NCI-H748 (cell line): ENCODE data around the gene VSIG8.

ENCODE experiments used
- DNase-seq: peaks from one replicate; lab custom pipeline; 2025; ENCODE audit not compliant: unreplicated experiment; lab: John Stamatoyannopoulos, UW

VSIG8 gene

DNA sequence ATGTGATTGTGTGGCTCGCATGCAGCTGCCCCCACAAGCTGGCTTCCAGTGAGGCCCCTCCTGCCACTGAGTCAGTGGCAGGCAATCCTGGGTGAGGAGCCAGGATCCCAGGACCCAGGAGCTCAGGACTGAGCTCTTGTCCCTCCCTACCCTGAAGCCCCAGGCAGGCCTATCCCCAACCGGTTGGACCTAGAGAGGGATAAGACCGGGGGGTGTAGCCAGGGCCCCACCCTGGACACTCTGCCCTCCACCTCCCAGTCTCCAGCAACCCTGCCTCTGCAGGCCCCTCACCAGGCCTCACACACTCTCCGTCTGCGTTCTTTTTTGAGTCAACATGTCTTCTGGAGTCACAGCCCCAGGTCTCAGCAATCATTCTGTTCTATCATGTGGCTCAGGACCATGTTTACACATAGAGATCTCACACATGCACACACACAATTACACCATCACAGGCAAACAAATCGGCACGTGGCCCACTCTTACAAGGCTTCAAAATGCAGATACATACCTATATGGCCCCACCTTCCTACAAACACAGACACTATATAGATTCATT lies 2.6 kb downstream of the VSIG8 start:
- no peak for DNase-seq

DNA sequence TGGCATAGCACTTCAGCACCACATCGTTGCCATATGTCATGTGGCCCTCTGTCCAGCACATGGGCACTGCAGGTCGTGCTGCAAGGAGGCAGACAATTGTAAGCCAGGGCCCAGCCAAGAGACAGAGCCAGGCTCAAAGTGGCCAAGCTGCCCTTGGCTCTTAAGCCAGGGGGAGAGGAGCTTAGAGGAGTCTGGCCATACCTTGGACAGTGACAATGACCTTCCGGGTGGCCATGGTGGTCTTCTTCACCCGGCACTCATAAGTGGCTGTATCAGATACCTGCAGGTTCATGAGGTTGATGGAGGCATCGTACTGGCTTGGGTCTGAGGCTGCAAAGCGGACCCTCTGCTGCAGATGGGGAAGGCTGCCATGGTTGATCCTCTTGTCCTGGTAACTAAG lies 4.6 kb downstream of the VSIG8 start:
- no peak for DNase-seq

DNA sequence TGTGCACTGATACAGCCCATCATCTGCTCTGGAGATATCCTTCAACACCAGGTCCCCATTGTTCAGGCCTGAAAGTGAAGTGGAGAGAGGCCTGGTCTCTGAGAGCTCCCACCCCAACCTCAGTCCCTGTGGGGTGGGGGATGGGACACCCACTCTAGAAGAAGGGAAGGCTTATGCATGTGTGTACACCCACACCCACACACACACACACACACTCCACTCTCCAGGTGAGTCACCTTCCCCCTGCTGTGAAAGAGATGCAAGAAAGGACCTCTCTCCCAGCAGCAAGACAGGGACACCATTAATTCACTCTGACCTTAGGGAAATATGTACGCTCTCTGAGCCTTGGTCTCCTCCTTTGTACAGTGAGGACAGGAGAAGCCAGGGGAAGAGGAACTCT lies 5.9 kb downstream of the VSIG8 start:
- DNase-seq, result no peak

DNA sequence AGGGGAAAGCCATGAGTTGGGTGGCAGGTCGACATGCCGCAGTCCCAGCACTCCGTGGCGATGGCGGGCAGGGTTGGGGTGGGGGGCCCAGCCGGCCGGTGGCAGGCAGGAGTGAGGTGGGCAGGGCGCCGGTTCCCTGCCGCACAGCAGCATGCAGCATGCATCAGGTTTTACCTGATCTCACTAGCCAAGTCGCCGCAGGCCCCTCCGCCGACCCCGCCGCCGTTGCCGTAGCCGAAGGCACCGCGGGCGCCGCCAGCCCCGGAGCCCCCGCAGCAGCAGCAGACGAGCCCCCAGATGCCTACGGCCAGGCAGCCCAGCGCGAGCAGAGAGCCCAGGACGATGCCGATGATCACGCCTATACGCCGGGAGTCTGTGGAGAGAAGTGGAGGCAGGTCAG lies 6.7 kb downstream of the VSIG8 start:
- DNase-seq, result no peak

- peak; percentile 77 for DNase-seq
These were observed 7.7 kb downstream of the VSIG8 start for GRCh38 chr1:159854693-159855192.

GRCh38 chr1:159854116-159854692 lies 8.3 kb downstream of the VSIG8 start:
- DNase-seq, result peak; percentile 68

GRCh38 chr1:159853417-159854115 lies 8.9 kb downstream of the VSIG8 start:
- DNase-seq, result peak; percentile 42

- no peak for DNase-seq
These were observed 11.1 kb downstream of the VSIG8 start for GRCh38 chr1:159851407-159851806.

DNA sequence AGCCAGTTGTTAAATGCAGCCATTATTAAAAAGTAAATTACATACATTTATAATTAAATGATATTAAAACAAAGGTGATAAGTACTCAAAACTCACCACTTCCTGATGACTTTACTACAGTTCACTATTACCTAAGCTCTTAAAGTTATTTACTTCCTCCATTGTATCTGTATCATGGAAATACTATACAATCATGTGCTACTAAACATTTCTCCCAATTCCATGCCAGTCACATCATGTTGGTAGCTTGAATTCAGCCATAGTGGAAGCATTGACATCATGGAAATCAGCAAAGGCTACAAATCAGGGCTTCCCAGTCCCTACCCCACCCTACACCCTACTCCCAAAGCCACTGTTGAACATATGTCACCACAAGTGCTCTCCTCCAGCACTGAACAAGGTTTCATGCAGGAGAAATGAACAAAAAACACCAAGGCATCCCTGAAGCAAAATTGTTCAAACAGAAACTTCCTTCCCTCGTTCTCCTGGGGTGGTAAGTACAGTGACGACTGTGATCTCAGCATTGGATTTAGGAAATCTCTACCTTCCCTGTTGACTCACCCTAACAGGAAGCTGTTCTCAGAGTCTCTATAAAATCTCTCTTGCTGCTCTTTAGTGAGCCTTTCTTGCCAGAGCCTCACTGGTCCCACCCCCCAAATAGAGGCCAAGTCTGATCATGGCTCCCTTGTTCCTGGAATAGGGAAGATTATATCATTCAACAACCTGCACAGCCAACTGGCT lies 12.7 kb downstream of the VSIG8 start:
- no peak for DNase-seq

DNA sequence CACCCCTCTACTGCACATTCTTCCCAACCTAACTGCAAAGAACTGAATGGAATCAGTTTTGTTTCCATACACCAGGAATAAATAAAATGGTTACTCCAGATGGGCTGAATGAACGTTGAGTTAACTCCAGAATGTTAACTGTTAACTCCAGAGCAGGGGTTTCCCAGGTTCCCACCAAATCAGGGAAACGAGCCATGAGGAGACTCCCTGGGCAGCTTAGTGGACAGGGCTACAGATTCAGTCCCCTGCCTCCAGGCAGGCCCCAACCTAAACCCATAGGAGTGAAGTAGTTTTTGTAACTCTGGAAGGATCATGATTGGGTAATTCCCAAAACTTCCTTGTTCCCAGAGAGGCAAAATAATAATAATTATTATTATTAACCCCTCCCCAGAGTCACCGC lies 14.1 kb downstream of the VSIG8 start:
- no peak for DNase-seq

DNA sequence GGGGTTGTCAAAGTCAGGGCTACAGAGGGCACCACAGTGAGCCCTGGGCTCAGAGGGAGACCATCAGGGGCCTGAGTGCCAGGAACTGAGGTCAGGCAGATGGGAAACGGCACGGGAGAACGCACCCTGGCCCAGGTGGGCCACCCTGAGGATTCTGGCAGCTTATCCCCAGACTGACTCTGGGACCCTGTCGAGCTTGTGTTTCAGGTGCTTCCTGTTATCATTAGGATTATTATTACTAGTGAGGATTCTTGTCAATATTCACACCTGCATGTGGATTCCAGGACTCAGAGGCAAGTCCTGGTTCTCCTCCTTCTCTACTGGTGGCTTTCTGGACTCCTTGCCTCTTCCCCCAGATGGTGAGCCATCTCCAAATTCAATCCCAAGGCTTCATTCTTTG lies 15.2 kb downstream of the VSIG8 start:
- no peak for DNase-seq

DNA sequence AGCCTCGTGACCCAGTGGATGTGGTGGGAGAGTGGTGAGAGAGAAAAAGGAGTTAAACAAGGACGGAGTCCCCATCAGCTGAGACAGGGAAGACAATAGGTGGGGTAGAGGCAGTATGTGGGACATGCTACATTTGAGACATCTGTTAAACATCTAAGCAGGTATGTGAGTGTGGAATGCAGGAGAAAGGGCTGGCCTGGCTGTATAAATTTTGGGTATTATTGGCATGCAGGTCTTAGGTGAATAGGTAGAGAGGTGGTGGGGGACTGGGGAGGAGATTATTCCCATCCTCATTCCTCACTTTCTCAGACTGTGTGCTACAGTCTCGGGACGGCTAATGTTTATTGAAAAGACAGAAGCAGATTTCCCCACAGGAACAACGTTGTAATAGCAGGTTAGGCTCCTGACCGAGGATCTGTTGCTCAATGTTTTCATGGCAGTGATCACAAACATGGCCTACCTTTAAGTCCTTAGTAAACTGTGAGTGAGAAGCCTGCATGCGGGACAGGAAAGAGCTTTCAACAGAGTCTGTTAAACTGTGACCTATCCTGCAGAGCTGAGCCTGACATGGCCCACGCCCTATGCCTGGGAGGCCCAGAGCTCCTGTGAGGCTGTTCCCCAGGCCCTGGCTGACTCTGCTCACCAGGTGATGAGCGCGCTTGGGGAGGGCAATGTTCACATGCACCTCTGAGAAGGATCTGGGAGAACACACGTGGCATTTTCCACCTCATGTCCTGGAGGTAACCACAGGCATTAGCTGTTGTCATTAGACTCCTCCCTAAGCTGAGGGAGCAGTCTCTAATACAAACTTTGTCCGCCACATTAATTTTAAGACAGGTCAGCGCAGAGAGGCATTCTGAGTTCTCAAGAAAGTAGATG lies 16.5 kb downstream of the VSIG8 start:
- no peak for DNase-seq

GRCh38 chr1:159843459-159843858 lies 19.0 kb downstream of the VSIG8 start:
- no peak for DNase-seq

DNA sequence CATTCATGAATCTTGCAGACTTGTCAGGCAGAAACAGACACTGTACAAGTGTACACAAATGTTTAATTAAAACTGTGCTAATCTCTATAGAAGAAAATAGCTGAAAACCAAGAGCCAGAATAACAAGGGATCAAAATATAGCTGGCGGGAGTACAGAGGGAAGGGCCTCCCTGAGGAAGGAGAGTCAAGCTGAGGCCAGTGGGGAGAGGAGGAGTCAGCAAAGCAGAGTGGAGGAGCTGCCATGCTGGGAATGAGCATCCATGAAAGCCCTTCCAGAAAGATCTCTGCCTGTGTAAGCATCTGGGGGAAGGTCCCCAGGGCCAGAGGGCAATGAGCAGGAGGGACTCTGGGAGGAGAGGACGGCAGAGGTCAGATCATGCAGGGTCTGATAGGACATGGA lies 20.7 kb downstream of the VSIG8 start:
- DNase-seq, result no peak

GRCh38 chr1:159839116-159839849 lies 23.2 kb downstream of the VSIG8 start:
- DNase-seq, result no peak

GRCh38 chr1:159838715-159839114 lies 23.7 kb downstream of the VSIG8 start:
- DNase-seq, result no peak

DNA sequence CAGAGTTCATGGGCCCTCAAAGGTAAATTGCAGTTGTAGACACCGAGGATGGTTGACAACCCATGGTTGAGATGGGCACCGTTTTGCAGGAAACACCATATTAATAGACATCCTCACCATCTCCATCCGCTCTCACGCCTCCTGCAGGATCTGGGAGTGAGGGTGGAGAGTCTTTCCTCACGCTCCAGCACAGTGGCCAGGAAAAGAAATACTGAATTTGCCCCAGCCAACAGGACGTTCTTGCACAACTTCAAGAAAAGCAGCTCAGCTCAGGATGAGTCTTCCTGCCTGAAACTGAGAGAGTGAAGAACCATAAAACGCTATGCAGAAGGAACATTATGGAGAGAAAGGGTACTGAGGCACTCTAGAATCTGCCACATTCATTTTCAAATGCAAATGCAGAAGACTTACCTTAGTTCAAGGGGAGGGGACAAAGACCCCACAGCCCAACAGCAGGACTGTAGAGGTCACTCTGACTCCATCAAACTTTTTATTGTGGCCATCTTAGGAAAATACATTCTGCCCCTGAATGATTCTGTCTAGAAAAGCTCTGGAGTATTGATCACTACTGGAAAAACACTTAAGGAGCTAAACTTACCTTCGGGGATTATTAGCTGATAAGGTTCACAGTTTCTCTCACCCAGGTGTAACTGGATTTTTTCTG lies 26.5 kb downstream of the VSIG8 start:
- no peak for DNase-seq

DNA sequence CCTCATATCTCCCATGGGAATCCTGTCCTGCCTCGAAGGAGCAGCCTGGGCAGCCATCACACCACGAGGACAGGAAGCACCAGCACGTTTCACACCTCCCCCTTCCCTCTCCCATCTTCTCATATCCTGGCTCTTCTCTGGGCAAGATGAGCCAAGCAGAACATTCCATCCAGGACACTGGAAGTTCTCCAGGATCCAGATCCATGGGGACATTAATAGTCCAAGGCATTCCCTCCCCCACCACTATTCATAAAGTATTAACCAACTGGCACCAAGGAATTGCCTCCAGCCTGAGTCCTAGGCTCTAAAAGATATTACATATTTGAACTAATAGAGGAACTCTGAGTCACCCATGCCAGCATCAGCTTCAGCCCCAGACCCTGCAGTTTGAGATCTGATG lies 27.1 kb downstream of the VSIG8 start:
- no peak for DNase-seq

GRCh38 chr1:159832309-159832708 lies 30.1 kb downstream of the VSIG8 start:
- DNase-seq, result no peak
